ENCODE measurements around the gene RPL12. TPM values are rescaled to one million over a fixed set of nuclear protein-coding genes. Genes with fewer than 3 reads are reported as not detected.
A peak's percentile ranks its signal among the peaks of the same experiment; 100 is the strongest.

The RPL12 gene
- polyA plus RNA-seq, 1 donor (not counting 4 experiments of a cell fraction or from before 2014, with no cell fraction given): 2,671 TPM

GRCh38 chr9:127455324-127455992 is 4.3 kb upstream of the RPL12 start:
- H3K36me3 ChIP-seq (ENCODE audit: control insufficient read depth in 2 of 2, extremely low read depth in 1 of 2, insufficient read depth in 2 of 2, low read length in 2 of 2): peaks cover 18 to 24% of the 10 kb centered on the region in 2 experiments
- no peak overlapping the region for H3K4me3 ChIP-seq (ENCODE audit: control insufficient read depth in 2 of 3, extremely low read depth in 1 of 3, insufficient read depth in 2 of 3, low read depth in 1 of 3, low read length in 3 of 3)
- no peak overlapping the region for H3K9ac ChIP-seq (ENCODE audit: control insufficient read depth, extremely low read depth, insufficient read depth, low read length)
- H3K9me3 ChIP-seq (ENCODE audit: control insufficient read depth, low read depth, low read length): no peaks in the 10 kb centered on the region
- no peak for TF ChIP-seq EZH2 (IDR thresholded peaks at IDR 0.05; ENCODE audit: low read length)
- TF ChIP-seq, protein P1, sequence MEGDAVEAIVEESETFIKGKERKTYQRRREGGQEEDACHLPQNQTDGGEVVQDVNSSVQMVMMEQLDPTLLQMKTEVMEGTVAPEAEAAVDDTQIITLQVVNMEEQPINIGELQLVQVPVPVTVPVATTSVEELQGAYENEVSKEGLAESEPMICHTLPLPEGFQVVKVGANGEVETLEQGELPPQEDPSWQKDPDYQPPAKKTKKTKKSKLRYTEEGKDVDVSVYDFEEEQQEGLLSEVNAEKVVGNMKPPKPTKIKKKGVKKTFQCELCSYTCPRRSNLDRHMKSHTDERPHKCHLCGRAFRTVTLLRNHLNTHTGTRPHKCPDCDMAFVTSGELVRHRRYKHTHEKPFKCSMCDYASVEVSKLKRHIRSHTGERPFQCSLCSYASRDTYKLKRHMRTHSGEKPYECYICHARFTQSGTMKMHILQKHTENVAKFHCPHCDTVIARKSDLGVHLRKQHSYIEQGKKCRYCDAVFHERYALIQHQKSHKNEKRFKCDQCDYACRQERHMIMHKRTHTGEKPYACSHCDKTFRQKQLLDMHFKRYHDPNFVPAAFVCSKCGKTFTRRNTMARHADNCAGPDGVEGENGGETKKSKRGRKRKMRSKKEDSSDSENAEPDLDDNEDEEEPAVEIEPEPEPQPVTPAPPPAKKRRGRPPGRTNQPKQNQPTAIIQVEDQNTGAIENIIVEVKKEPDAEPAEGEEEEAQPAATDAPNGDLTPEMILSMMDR (optimal IDR thresholded peaks at IDR 0.05 in 1 of 3, IDR thresholded peaks at IDR 0.05 in 1 of 3, conservative IDR thresholded peaks at IDR 0.05 in 1 of 3; ENCODE audit: extremely low read depth in 1 of 3, insufficient read depth in 2 of 3, low read length in 3 of 3): peak; percentile 33 to 86 (median 77)
- no peaks in the 10 kb centered on the region for H3K27me3 ChIP-seq (ENCODE audit: control insufficient read depth, extremely low read depth, insufficient read depth, low read length)
- H2AFZ ChIP-seq (ENCODE audit: control insufficient read depth, low read length): no peak overlapping the region
- dilution Hi-C loops (cut with MboI; ENCODE audit: extremely low pct_ligation_motif_present, low sequenced_read_pairs): no loop called here
- no peak overlapping the region for H3K4me2 ChIP-seq (ENCODE audit: control insufficient read depth, extremely low read depth, insufficient read depth, low read depth, low read length)
- H3K9me1 ChIP-seq (ENCODE audit: control insufficient read depth, extremely low read depth, insufficient read depth, low read length): no peaks in the 10 kb centered on the region
- peaks cover 8% of the 10 kb centered on the region for H3K4me1 ChIP-seq (ENCODE audit: control insufficient read depth, extremely low read depth, insufficient read depth, low read length)
- DNase-seq (ENCODE audit: low read depth, low spot score) (no peak), FAIRE-seq (no peak)
- H3K79me2 ChIP-seq (ENCODE audit: control insufficient read depth, insufficient read depth, low read length): peaks cover 7% of the 10 kb centered on the region
- peaks cover 4% of the 10 kb centered on the region for H4K20me1 ChIP-seq (ENCODE audit: control insufficient read depth, extremely low read depth, insufficient read depth, low read length)
- no peak overlapping the region for H3K27ac ChIP-seq (ENCODE audit: control insufficient read depth, insufficient read depth, low read length)

DNA sequence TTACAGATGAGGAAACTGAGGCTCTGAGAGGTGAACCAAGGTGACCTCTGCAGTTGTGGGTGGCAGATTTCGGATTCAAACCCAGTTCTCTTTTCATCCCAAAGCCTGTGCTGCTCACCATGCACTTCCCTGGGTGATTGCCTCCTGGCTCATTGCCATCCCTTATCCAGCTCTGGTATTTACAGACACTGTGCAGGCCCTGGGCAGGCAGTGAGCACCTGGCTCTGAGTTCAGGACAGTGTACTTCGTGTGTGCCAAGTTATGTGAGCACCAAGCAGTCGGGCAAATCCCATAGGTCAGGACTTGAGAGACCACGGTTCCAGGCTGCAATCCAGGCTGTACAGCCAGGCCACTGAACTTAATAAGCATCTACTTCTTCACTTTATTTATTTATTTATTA is 1.5 kb upstream of the RPL12 start:
- FAIRE-seq (no peak), DNase-seq (ENCODE audit: low read depth, low spot score) (no peak)
- peaks cover 18% of the 10 kb centered on the region for H3K4me1 ChIP-seq (ENCODE audit: control insufficient read depth, extremely low read depth, insufficient read depth, low read length)
- H3K27ac ChIP-seq (ENCODE audit: control insufficient read depth, insufficient read depth, low read length): no peak overlapping the region
- H3K4me3 ChIP-seq (ENCODE audit: control insufficient read depth in 2 of 3, extremely low read depth in 1 of 3, insufficient read depth in 2 of 3, low read depth in 1 of 3, low read length in 3 of 3): peak overlapping the region in 1 of 3 experiments; percentile 100
- dilution Hi-C loops (cut with MboI; ENCODE audit: extremely low pct_ligation_motif_present, low sequenced_read_pairs): no loop called here
- peaks cover 35% of the 10 kb centered on the region for H3K79me2 ChIP-seq (ENCODE audit: control insufficient read depth, insufficient read depth, low read length)
- peak overlapping the region; percentile 80 for H3K4me2 ChIP-seq (ENCODE audit: control insufficient read depth, extremely low read depth, insufficient read depth, low read depth, low read length)
- H3K9ac ChIP-seq (ENCODE audit: control insufficient read depth, extremely low read depth, insufficient read depth, low read length): no peak overlapping the region
- no peak overlapping the region for H2AFZ ChIP-seq (ENCODE audit: control insufficient read depth, low read length)
- H3K9me1 ChIP-seq (ENCODE audit: control insufficient read depth, extremely low read depth, insufficient read depth, low read length): peaks cover 4% of the 10 kb centered on the region
- peaks cover 31% of the 10 kb centered on the region for H4K20me1 ChIP-seq (ENCODE audit: control insufficient read depth, extremely low read depth, insufficient read depth, low read length)
- no peak for TF ChIP-seq EZH2 (IDR thresholded peaks at IDR 0.05; ENCODE audit: low read length)
- no peaks in the 10 kb centered on the region for H3K27me3 ChIP-seq (ENCODE audit: control insufficient read depth, extremely low read depth, insufficient read depth, low read length)
- H3K9me3 ChIP-seq (ENCODE audit: control insufficient read depth, low read depth, low read length): no peaks in the 10 kb centered on the region
- H3K36me3 ChIP-seq (ENCODE audit: control insufficient read depth in 2 of 2, extremely low read depth in 1 of 2, insufficient read depth in 2 of 2, low read length in 2 of 2): peaks cover 26 to 46% of the 10 kb centered on the region in 2 experiments
